ENCODE measurements around the gene RAD51B.

RAD51B gene

GRCh38 chr14:68460541-68460940 lies 641.0 kb downstream of the RAD51B start:
- DNase-seq, result no peak

GRCh38 chr14:68461086-68461485 lies 641.5 kb downstream of the RAD51B start:
- DNase-seq, result no peak

- no peak for DNase-seq
Measured at GRCh38 chr14:68462683-68463082, 643.1 kb downstream of the RAD51B start.

- DNase-seq, result no peak
Measured at GRCh38 chr14:68463299-68463698, 643.7 kb downstream of the RAD51B start.

- no peak for DNase-seq
Measured at GRCh38 chr14:68463705-68464374, 644.3 kb downstream of the RAD51B start.

- no peak for DNase-seq
Measured at GRCh38 chr14:68464711-68465110, 645.1 kb downstream of the RAD51B start.

- no peak for DNase-seq
Measured at GRCh38 chr14:68466491-68466977, 647.0 kb downstream of the RAD51B start.

GRCh38 chr14:68467425-68467824 lies 647.8 kb downstream of the RAD51B start:
- no peak for DNase-seq

- DNase-seq, result no peak
Measured at GRCh38 chr14:68468437-68469207, 649.0 kb downstream of the RAD51B start.

- DNase-seq, result no peak
Measured at GRCh38 chr14:68469208-68469713, 649.7 kb downstream of the RAD51B start.

GRCh38 chr14:68470361-68470760 lies 650.8 kb downstream of the RAD51B start:
- DNase-seq, result no peak

GRCh38 chr14:68471029-68471963 lies 651.7 kb downstream of the RAD51B start:
- no peak for DNase-seq

GRCh38 chr14:68471964-68472508 lies 652.5 kb downstream of the RAD51B start:
- no peak for DNase-seq

GRCh38 chr14:68473069-68473468 lies 653.5 kb downstream of the RAD51B start:
- no peak for DNase-seq

GRCh38 chr14:68473794-68474193 lies 654.2 kb downstream of the RAD51B start:
- DNase-seq, result no peak

- DNase-seq, result no peak
Measured at GRCh38 chr14:68474741-68475140, 655.2 kb downstream of the RAD51B start.

GRCh38 chr14:68475802-68476201 lies 656.2 kb downstream of the RAD51B start:
- DNase-seq, result no peak

GRCh38 chr14:68476212-68477109 lies 656.9 kb downstream of the RAD51B start:
- DNase-seq, result no peak

- DNase-seq, result no peak
Measured at GRCh38 chr14:68477110-68477455, 657.5 kb downstream of the RAD51B start.

- DNase-seq, result no peak
Measured at GRCh38 chr14:68477461-68478085, 658.0 kb downstream of the RAD51B start.

- DNase-seq, result no peak
Measured at GRCh38 chr14:68479247-68479646, 659.7 kb downstream of the RAD51B start.
